ENCODE measurements around the gene ACTA1. TPM values are rescaled to one million over a fixed set of nuclear protein-coding genes. Genes with fewer than 3 reads are reported as not detected.
"Not testable (repeated sequence)": the region's sequence is repeated elsewhere in the genome, so short reads cannot be mapped to it uniquely, and the experiment has no call there.

The ACTA1 gene
- total RNA-seq, 1 experiment from 2014 or later, result 0.80 TPM

GRCh38 chr1:229402993-229403392, 30.9 kb downstream of the ACTA1 start:
- H3K36me3 ChIP-seq (ENCODE audit: low read depth, low read length), result no peaks in the 10 kb centered on the region
- ChIA-PET POLR2A (ENCODE audit: unreplicated experiment) (no interaction called here), CTCF (no interaction called here)
- H3K9ac ChIP-seq (ENCODE audit: low read length), result no peak overlapping the region
- no peak overlapping the region for H2AFZ ChIP-seq (ENCODE audit: low read length)
- no peaks in the 10 kb centered on the region for H3F3A ChIP-seq (ENCODE audit: low read length, unreplicated experiment)
- H3K4me2 ChIP-seq (ENCODE audit: low read length), result no peak overlapping the region
- H3K79me2 ChIP-seq (ENCODE audit: low read length), result no peaks in the 10 kb centered on the region
- no TSS peak for BruUV-seq (replicated peaks)
- ATAC-seq, result no peak
- intact Hi-C loops (cut with micrococcal nuclease), result no loop called here
- H4K20me1 ChIP-seq (ENCODE audit: low read length), result no peaks in the 10 kb centered on the region
- H3K27me3 ChIP-seq (ENCODE audit: low read length), result peaks cover 20% of the 10 kb centered on the region; the same call in 1 of the 2 replicates
- TF ChIP-seq CTCF (conservative IDR thresholded peaks at IDR 0.05; ENCODE audit: low read depth, low read length) (no peak), EZH2 (IDR thresholded peaks at IDR 0.05; ENCODE audit: low read length, unreplicated experiment) (no peak), EZH2phosphoT487 (IDR thresholded peaks at IDR 0.05; ENCODE audit: borderline replicate concordance, low read length) (no peak)
- H3K9me2 ChIP-seq (replicated peaks; ENCODE audit: low read length), result no peaks in the 10 kb centered on the region
- H3K4me3 ChIP-seq (ENCODE audit: low read length), result no peak overlapping the region
- no peaks in the 10 kb centered on the region for H3K9me3 ChIP-seq (ENCODE audit: low read length)
- no peaks in the 10 kb centered on the region for H3K4me1 ChIP-seq (ENCODE audit: insufficient read depth, low read length)
- DNase-seq, result no peak
- H3K27ac ChIP-seq (ENCODE audit: low read length), result no peak overlapping the region

DNA sequence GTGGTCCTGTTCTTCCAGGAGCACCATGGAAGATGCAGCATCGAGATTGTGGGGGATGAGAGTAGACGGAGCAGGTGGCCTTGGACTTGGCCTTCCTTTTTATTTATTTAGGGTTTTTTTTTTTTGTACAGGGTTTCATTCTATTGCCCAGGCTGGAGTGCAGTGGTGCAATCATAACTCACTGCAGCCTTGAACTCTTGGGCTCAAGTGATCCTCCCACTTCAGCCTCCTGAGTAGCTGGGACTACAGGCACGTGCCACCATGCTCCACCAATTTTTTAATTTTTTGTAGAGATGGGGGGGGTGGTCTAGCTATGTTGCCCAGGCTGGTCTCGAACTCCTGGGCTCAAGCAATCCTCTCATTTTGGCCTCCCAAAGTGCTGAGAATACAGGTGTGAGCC, 31.6 kb downstream of the ACTA1 start:
- intact Hi-C loops (cut with micrococcal nuclease); H3K4me3 ChIP-seq (ENCODE audit: low read length); BruUV-seq (replicated peaks); H3K4me1 ChIP-seq (ENCODE audit: insufficient read depth, low read length); H4K20me1 ChIP-seq (ENCODE audit: low read length); H3K79me2 ChIP-seq (ENCODE audit: low read length); DNase-seq; H3K27ac ChIP-seq (ENCODE audit: low read length); POLR2A ChIA-PET (ENCODE audit: unreplicated experiment); ATAC-seq; H3K9me3 ChIP-seq (ENCODE audit: low read length); H3K9me2 ChIP-seq (replicated peaks; ENCODE audit: low read length); H2AFZ ChIP-seq (ENCODE audit: low read length); CTCF ChIA-PET; H3F3A ChIP-seq (ENCODE audit: low read length, unreplicated experiment); H3K9ac ChIP-seq (ENCODE audit: low read length); H3K4me2 ChIP-seq (ENCODE audit: low read length); H3K36me3 ChIP-seq (ENCODE audit: low read depth, low read length): not testable (repeated sequence)
- peaks cover 20% of the 10 kb centered on the region; the same call in 1 of the 2 replicates for H3K27me3 ChIP-seq (ENCODE audit: low read length)

GRCh38 chr1:229397762-229398161, 36.1 kb downstream of the ACTA1 start:
- Histone ChIP-seq H3K9ac (ENCODE audit: low read length) (no peak overlapping the region), H3K4me1 (ENCODE audit: insufficient read depth, low read length) (no peaks in the 10 kb centered on the region), H3K27ac (ENCODE audit: low read length) (no peak overlapping the region), H3K9me2 (replicated peaks; ENCODE audit: low read length) (no peaks in the 10 kb centered on the region), H3K4me2 (ENCODE audit: low read length) (no peak overlapping the region), H2AFZ (ENCODE audit: low read length) (no peak overlapping the region), H3F3A (ENCODE audit: low read length, unreplicated experiment) (no peaks in the 10 kb centered on the region), H3K4me3 (ENCODE audit: low read length) (no peak overlapping the region), H3K27me3 (ENCODE audit: low read length) (peaks cover 20% of the 10 kb centered on the region; the same call in 1 of the 2 replicates), H3K9me3 (ENCODE audit: low read length) (no peaks in the 10 kb centered on the region), H3K79me2 (ENCODE audit: low read length) (no peaks in the 10 kb centered on the region), H3K36me3 (ENCODE audit: low read depth, low read length) (no peaks in the 10 kb centered on the region), H4K20me1 (ENCODE audit: low read length) (no peaks in the 10 kb centered on the region)
- no peak for TF ChIP-seq CTCF (conservative IDR thresholded peaks at IDR 0.05; ENCODE audit: low read depth, low read length)
- no peak for TF ChIP-seq EZH2 (IDR thresholded peaks at IDR 0.05; ENCODE audit: low read length, unreplicated experiment)
- TF ChIP-seq EZH2phosphoT487 (IDR thresholded peaks at IDR 0.05; ENCODE audit: borderline replicate concordance, low read length), result no peak
- intact Hi-C loops (cut with micrococcal nuclease), result no loop called here
- DNase-seq, result no peak
- BruUV-seq (replicated peaks), result no TSS peak
- ChIA-PET POLR2A (ENCODE audit: unreplicated experiment) (no interaction called here), CTCF (no interaction called here)
- no peak for ATAC-seq
